Astrocyte of the spinal cord (primary cell): ENCODE results near the gene SHB.
A peak's percentile ranks its signal among the peaks of the same experiment; 100 is the strongest.
"Not testable (repeated sequence)": the region's sequence is repeated elsewhere in the genome, so short reads cannot be mapped to it uniquely, and the experiment has no call there.

Experiments
- DNase-seq: peaks from one replicate; pipeline ENCODE4 v3.0.0; 2011; ENCODE audit warnings: low read depth, low spot score
- H3K4me3 ChIP-seq: 2 replicates; pipeline ENCODE4 v1.5.1; 2011; ENCODE audit warnings: low read depth, mild to moderate bottlenecking, low read length, moderate library complexity
- in situ Hi-C: cut with HindIII; loops from 2 replicates; pipeline ENCODE4 v1.10.0; 2017; ENCODE audit warnings: low sequenced_read_pairs
- TF ChIP-seq, protein P1 (sequence below): IDR thresholded peaks from 2 replicates; pipeline ENCODE4 v1.5.1; 2012; ENCODE audit warnings: low read depth, mild to moderate bottlenecking, low read length, inconsistent platforms

SHB gene

DNA sequence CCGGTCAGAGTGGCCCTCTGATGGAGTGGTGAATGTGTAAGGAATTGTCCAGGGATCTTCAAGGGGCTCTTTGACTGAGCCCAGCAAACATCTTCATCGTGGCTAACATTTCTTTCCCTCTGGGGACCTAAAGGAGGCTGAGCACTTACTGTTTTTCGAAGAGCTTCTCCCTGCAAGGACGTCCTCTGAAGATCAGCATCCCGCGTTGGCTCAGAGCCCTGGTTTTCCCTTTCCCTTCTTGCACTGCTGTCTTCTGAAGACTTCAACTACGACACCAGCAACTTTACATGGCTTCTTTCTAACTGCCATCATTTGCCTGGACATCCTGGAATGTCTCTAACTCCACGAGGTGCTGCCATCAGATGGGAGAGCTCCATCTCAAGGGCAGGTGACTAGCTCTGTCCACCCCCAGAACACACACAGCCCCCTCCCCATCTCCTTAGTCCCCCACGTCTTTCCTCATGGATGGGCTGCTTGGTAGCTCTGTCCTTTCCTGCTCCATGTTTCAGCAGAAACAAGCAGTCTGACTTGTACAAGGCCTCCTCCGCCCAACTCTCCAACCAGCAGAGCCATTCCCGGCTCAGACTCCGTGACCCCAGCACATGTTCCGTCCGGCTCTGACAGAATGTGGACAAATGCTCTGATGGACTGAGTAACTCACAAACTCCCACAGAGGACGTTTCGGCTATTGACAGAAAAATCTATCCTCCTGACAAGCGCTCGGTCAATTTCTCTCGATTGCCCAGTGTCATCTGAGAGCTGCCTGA, 17.1 kb downstream of the SHB start:
- in situ Hi-C loops: no loop called here
- no peak overlapping the region for H3K4me3 ChIP-seq
- no peak for DNase-seq
- TF ChIP-seq, protein P1, sequence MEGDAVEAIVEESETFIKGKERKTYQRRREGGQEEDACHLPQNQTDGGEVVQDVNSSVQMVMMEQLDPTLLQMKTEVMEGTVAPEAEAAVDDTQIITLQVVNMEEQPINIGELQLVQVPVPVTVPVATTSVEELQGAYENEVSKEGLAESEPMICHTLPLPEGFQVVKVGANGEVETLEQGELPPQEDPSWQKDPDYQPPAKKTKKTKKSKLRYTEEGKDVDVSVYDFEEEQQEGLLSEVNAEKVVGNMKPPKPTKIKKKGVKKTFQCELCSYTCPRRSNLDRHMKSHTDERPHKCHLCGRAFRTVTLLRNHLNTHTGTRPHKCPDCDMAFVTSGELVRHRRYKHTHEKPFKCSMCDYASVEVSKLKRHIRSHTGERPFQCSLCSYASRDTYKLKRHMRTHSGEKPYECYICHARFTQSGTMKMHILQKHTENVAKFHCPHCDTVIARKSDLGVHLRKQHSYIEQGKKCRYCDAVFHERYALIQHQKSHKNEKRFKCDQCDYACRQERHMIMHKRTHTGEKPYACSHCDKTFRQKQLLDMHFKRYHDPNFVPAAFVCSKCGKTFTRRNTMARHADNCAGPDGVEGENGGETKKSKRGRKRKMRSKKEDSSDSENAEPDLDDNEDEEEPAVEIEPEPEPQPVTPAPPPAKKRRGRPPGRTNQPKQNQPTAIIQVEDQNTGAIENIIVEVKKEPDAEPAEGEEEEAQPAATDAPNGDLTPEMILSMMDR: no peak

DNA sequence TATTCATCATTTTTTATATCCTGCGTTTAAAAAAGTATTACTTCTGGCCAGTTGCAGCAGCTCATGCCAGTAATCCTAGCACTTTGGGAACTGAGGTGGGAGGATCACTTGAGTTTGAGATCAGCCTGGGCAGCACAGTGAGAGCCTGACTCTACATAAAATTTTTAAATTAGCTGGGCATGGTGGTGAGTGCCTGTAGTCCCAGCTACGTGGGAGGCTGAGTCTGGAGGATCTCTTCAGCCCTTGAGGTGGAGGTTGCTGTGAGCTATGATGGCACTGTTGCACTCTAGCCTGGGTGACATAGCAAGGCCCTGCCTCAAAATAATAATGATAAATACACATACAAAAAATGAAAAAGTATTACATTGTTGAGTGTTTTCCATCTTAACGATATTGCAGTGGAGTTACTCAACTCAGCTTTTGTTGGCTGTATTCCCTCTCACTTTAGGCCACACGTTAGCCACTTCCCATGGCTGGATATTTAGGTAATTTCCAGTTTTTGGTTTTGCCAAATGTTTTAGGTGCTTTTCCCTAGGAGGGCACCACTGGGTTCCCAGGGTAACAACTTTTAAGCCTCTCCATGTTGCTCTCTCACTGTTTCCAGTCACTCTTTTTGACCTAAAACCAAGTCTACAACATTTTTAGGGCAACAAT, 20.6 kb downstream of the SHB start:
- in situ Hi-C loops: no loop called here
- H3K4me3 ChIP-seq: no peak overlapping the region
- DNase-seq: peak; percentile 57
- TF ChIP-seq, protein P1: no peak

DNA sequence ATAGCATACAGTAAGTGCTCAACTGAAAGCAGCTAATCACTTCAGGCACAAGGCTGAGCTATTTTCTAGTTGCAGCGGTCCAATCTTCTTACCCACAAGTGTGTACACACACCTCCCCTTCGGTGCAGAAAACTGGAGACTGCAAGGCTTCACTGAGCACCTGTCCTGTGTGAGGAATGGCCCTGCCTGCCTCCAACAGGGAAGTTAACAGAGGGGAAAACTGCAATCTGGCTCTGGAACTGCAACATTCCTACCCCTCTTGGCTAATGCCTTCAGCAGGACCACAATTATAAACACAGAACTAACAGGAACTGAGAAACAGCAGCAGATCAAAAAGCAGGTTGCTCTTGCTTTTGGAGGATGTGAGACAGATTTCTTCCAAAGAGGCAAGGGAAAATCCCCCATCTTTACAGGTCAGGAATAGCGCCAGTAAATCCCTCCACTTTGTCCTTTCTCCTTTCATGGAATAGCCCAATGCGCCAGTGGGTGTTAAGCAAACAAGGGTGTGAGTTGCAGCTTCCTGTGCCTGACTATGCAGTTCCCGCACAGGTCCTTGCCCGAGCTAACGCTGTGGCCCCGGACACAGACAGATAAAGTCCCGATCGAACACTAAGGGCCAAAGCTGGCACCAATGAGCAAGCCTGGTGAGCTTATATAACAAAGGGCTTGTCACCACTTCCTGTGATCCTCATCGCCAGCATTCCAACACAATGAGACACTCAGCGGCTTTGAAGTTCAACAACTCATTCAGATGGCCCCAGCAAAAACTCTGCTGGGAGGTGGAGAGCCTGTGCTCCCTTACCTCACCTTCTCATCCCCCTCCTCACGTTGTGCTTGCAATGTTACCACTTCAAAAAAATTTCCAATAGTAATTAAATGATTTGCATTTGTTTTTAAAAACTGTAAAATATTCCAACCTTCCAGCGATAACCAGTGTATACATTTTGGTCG, 21.5 kb downstream of the SHB start:
- TF ChIP-seq, protein P1: no peak
- DNase-seq: peak; percentile 92
- in situ Hi-C loops: no loop called here
- no peak overlapping the region for H3K4me3 ChIP-seq

DNA sequence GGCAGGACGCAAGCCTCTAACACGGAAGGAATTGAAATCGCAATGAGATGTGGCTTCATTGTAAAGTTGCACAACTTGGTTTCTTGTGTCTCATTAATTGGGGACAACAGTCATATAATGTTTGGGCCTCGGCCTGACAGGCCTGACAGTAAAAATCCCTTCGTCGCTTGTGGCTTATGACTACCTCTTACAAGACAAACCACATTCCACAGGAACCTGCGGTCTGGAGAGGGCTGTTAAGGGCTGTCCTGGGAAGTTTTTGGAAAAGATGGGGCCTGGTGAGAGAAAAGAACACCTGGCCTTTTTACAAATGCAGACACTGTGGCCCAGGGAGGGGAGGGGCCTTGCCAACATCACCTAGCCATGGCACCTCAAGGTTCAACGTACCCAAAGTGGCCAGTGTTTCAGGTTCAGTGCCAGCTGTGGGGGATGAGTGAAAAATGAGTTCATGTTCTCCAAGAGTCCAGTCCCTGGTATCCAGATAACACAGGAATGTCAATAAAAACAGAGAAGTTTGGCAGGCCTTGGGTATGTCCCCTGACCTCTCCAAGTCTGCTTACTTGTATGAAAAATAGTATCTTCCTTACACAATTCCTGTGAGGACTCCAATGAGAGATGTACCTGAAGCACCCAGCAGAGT, 22.2 kb downstream of the SHB start:
- DNase-seq: peak; percentile 57
- no peak overlapping the region for H3K4me3 ChIP-seq
- TF ChIP-seq, protein P1: no peak
- in situ Hi-C loops: no loop called here

DNA sequence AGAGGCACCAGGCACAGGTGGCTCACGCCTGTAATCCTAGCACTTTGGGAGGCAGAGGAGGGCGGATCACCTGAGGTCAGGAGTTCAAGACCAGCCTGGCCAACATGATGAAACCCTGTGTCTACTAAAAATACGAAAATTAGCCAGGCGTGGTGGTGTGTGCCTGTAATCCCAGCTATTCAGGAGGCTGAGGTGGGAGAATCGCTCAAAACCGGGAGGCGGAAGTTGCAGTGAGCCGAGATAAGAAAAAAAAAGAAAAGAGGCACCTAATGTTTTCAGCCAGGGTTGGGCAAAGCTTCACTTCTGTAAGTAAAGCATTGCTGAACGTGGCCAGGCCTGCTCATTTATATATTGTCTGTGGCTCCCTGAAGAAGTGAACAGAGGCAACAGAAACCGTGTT, 23.1 kb downstream of the SHB start:
- H3K4me3 ChIP-seq, DNase-seq, in situ Hi-C loops: not testable (repeated sequence)

DNA sequence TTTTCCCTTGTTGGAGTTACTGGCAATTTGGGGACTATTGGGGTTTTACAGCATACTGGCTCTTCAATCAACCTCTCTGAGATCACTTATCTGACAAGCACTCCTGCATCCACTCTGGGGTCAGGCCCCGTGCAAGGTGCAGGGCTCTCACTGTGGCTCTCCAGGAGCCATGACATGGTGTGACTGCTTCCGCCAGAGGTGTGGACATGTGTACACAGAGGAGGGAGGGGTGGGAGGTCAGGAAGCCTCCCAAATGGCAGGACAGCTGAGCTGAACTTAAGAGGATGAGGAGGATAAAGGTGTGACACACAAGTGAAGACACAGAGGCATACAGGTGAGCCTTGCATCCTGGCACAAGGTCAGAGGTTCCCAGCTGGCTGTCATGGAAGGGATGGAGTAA, 24.3 kb downstream of the SHB start:
- in situ Hi-C loops: no loop called here
- H3K4me3 ChIP-seq: no peak overlapping the region
- TF ChIP-seq, protein P1: no peak
- no peak for DNase-seq
